HG03558 (cell line): ENCODE measurements around the gene MRM2.

Experiments used
- ATAC-seq: cut with Tn5 transposase; IDR thresholded peaks from one replicate; pipeline ENCODE4 v1.9.1; 2021; ENCODE audit warnings: moderate number of reproducible peaks; ENCODE audit not compliant: unreplicated experiment; ENCODE audit errors: extremely low read depth

MRM2 gene

GRCh38 chr7:2195400-2196246 is 46.4 kb downstream of the MRM2 start:
- ATAC-seq: no peak

DNA sequence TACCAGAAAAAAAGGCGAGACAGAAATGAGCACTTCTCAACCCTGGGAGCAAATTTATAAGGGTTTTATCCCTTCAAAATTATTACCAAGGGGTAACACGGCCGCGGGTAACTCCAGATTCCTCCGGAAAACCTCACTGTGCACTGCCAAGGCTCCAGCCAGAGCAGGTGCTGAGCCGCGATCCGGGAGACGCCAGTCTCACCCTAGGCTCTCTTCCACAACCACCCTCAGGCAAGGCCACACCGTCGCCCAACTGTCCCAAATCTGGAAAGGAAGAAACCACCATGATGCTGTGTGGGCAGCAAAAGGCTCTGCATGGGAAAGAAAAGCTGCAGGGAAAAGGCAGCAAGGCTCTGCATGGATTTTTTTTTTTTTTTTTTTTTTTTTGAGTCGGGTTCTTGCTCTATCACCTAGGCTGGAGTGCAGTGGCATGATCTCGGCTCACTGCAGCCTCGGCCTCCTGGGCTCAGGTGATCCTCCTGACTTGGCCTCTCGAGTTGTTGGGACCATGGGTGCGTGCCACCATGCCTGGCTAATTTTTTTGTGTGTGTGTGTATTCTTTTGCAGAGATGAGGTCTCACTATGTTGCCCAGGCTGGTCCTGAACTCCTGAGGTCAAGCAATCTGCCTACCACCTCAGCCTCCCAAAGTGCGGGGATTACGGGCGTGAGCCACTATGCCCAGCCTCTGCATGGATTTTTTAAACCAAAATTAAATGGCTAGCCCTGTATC is 48.3 kb downstream of the MRM2 start:
- no peak for ATAC-seq

DNA sequence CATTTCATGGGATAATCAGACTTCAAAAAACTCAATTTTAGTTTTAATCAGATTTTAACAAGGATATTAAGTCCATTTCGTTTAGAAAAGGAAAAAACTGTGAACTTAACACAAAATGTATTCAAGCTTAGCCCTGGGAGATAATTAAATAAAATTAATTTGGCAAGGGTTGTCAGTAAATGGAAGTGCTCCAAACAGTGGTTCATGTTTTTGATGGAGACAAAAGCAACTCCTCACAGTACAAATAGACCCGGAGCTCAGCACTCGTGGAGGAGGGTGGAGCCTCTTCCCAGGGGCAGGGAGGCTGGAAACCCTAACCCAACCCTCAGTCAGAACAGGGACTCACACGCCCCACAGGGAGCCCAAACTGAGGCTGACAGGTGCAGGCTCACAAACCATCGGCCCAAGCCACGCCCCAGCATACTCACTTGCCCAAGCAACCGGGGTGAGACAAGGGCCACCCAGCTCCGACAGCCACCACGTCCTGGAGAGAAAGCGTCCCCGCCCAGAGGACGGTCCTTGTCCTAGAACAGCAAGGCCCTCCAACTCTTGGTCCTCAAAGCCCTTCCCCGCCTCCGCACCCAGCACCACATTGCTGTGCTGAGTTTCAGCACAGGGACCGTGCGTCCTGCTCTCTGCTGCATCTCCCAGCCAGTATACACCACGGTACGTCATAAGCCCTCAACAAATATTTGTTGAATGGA is 49.0 kb downstream of the MRM2 start:
- ATAC-seq: no peak

DNA sequence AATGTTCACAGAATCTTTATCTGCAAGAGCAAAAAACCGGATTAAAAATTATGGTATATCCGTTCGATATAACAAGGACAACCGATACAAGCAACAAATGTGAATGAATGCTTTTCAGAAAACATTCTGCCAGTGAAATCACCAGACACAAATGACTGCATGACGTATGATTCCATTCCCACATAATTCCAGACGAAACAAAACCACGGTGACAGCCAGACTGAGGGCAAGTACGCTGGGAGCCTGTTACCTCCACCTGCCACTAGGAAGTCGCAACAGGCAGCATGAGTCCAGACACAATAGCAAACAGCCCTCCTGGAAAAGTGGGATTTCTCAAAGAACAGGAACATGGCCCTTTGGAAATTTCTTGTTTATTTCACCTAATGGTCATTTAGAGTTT is 51.0 kb downstream of the MRM2 start:
- no peak for ATAC-seq

GRCh38 chr7:2190531-2190930 is 51.5 kb downstream of the MRM2 start:
- ATAC-seq: no peak

GRCh38 chr7:2186166-2186565 is 55.8 kb downstream of the MRM2 start:
- no peak for ATAC-seq

DNA sequence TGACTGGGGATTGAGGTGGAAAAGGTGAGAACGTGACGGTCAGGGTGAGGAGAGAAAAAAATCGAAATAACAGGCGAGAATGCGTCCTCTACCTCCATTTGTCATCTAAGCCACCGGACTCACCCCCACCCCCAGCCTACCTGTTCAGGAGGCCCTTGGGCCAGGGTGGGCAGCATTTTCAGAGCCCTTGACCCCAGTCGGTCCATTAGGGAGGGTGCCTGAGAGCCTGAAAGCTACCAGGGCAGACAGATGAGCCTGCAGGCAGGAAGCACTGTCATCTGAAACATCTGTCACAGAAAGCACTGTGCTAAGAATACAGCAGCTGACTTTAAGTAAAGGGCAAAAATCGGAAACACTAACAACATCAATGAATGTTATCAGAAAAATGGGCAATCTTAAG is 56.3 kb downstream of the MRM2 start:
- no peak for ATAC-seq
